Keratinocyte (primary cell): ENCODE results near the gene PCDHGA6.

Source experiments
- EZH2 ChIP-seq: IDR thresholded peaks from one replicate; pipeline ENCODE4 v1.6.1; 2012; ENCODE audit warnings: inconsistent platforms, mild to moderate bottlenecking, low read length, moderate library complexity
- TF ChIP-seq, protein P1 (sequence below), 3 experiments: IDR thresholded peaks in 1 of 3; conservative IDR thresholded peaks in 1 of 3; optimal IDR thresholded peaks in 1 of 3; 2 replicates in 2 of 3; 3 replicates in 1 of 3; pipeline versions ENCODE3 to v1.5.1; 2011; ENCODE audit warnings: low read length in 3 of 3, mild to moderate bottlenecking in 3 of 3, moderate library complexity in 2 of 3, control low read depth in 1 of 3, inconsistent platforms in 1 of 3; ENCODE audit not compliant: insufficient read depth in 2 of 3; ENCODE audit errors: extremely low read depth in 1 of 3

DNA sequence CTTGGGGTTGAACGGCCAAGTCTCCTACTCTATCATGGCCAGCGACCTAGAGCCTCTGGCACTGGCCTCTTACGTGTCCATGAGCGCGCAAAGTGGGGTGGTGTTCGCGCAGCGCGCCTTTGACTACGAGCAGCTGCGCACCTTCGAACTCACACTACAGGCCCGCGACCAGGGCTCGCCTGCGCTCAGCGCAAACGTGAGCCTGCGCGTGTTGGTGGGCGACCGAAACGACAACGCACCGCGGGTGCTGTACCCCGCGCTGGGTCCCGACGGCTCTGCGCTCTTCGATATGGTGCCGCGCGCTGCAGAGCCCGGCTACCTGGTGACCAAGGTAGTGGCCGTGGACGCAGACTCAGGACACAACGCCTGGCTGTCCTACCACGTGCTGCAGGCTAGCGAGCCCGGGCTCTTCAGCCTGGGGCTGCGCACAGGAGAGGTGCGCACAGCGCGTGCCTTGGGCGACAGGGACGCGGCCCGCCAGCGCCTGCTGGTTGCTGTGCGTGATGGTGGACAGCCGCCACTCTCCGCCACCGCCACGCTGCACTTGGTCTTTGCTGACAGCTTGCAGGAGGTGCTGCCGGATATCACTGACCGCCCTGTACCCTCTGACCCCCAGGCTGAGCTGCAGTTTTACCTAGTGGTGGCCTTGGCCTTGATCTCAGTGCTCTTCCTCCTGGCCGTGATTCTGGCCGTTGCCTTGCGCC, 26.0 kb downstream of the PCDHGA6 start:
- TF ChIP-seq, protein P1, sequence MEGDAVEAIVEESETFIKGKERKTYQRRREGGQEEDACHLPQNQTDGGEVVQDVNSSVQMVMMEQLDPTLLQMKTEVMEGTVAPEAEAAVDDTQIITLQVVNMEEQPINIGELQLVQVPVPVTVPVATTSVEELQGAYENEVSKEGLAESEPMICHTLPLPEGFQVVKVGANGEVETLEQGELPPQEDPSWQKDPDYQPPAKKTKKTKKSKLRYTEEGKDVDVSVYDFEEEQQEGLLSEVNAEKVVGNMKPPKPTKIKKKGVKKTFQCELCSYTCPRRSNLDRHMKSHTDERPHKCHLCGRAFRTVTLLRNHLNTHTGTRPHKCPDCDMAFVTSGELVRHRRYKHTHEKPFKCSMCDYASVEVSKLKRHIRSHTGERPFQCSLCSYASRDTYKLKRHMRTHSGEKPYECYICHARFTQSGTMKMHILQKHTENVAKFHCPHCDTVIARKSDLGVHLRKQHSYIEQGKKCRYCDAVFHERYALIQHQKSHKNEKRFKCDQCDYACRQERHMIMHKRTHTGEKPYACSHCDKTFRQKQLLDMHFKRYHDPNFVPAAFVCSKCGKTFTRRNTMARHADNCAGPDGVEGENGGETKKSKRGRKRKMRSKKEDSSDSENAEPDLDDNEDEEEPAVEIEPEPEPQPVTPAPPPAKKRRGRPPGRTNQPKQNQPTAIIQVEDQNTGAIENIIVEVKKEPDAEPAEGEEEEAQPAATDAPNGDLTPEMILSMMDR (optimal IDR thresholded peaks at IDR 0.05 in 1 of 3, IDR thresholded peaks at IDR 0.05 in 1 of 3, conservative IDR thresholded peaks at IDR 0.05 in 1 of 3; ENCODE audit: extremely low read depth in 1 of 3, insufficient read depth in 2 of 3, low read length in 3 of 3) = no peak
- no peak for TF ChIP-seq EZH2
